ENCODE measurements around the gene SYCE3.

- no peak for TF ChIP-seq CTCF (IDR thresholded peaks at IDR 0.05)
- TF ChIP-seq POLR2AphosphoS5 (IDR thresholded peaks at IDR 0.05): no peak
Observed at GRCh38 chr22:50502628-50503474, 59.9 kb downstream of the SYCE3 start.
